Activated effector memory CD4-positive, alpha-beta T cell treated with Interleukin-2 at 50 U/mL for 16 hours (primary cell): Measurements from ENCODE around the gene DCDC2B.
"Not testable (repeated sequence)": the region's sequence is repeated elsewhere in the genome, so short reads cannot be mapped to it uniquely, and the experiment has no call there.

Source experiments
- DNase-seq: peaks from one replicate; pipeline ENCODE4 v3.0.0-alpha.2; 2020

The DCDC2B gene

GRCh38 chr1:32208891-32209328, at the start of gene DCDC2B:
DCDC2B (plus strand) TSS chr1:32209089; CDS start chr1:32209094, 5 bp downstream.
- DNase-seq = no peak

- DNase-seq = no peak
Observed at GRCh38 chr1:32159189-32159588, 49.7 kb upstream of the DCDC2B start.

- DNase-seq = no peak
Observed at GRCh38 chr1:32163405-32163804, 45.5 kb upstream of the DCDC2B start.

- not testable (repeated sequence) for DNase-seq
Observed at GRCh38 chr1:32165633-32166032, 43.3 kb upstream of the DCDC2B start.

- DNase-seq = no peak
Observed at GRCh38 chr1:32170991-32171390, 37.9 kb upstream of the DCDC2B start.

GRCh38 chr1:32172621-32173245, 36.2 kb upstream of the DCDC2B start:
- no peak for DNase-seq

GRCh38 chr1:32178380-32179192, 30.3 kb upstream of the DCDC2B start:
- DNase-seq = no peak

- no peak for DNase-seq
Observed at GRCh38 chr1:32179193-32179442, 29.8 kb upstream of the DCDC2B start.

- DNase-seq = peak; percentile 84
Observed at GRCh38 chr1:32179443-32180185, 29.3 kb upstream of the DCDC2B start, which contains the start of gene TXLNA. TXLNA (plus strand) TSS chr1:32179675; CDS start chr1:32180346, 671 bp downstream.

- DNase-seq = peak; percentile 10
Observed at GRCh38 chr1:32180186-32181060, 28.5 kb upstream of the DCDC2B start.

- DNase-seq = no peak
Observed at GRCh38 chr1:32181065-32181464, 27.8 kb upstream of the DCDC2B start.

- no peak for DNase-seq
Observed at GRCh38 chr1:32181563-32181962, 27.3 kb upstream of the DCDC2B start.

- no peak for DNase-seq
Observed at GRCh38 chr1:32182060-32182459, 26.8 kb upstream of the DCDC2B start.

- DNase-seq = no peak
Observed at GRCh38 chr1:32184650-32185049, 24.2 kb upstream of the DCDC2B start.

- no peak for DNase-seq
Observed at GRCh38 chr1:32186077-32186476, 22.8 kb upstream of the DCDC2B start.

- no peak for DNase-seq
Observed at GRCh38 chr1:32186491-32186890, 22.4 kb upstream of the DCDC2B start.

- no peak for DNase-seq
Observed at GRCh38 chr1:32187850-32188249, 21.0 kb upstream of the DCDC2B start.

- no peak for DNase-seq
Observed at GRCh38 chr1:32192220-32192948, 16.5 kb upstream of the DCDC2B start.

GRCh38 chr1:32194984-32195383, 13.9 kb upstream of the DCDC2B start:
- no peak for DNase-seq

GRCh38 chr1:32195531-32195930, 13.4 kb upstream of the DCDC2B start:
- no peak for DNase-seq

- DNase-seq = no peak
Observed at GRCh38 chr1:32195972-32196823, 12.7 kb upstream of the DCDC2B start.
